Skin of body (tissue), 2 donors: ENCODE data around the gene TTC39B. TPM values are rescaled to one million over a fixed set of nuclear protein-coding genes. Genes with fewer than 3 reads are reported as not detected.
"Not testable (repeated sequence)": the region's sequence is repeated elsewhere in the genome, so short reads cannot be mapped to it uniquely, and the experiment has no call there.

Source experiments
- DNase-seq: peaks from one replicate; lab custom pipeline; 2025; lab: John Stamatoyannopoulos, UW
- total RNA-seq: library from RNA; depleted of rRNA; stranded (reverse); fragments of >200 nt; gene quantifications from one replicate; pipeline ENCODE4 v1.2.3, GENCODE V29; 2014

TTC39B gene
- total RNA-seq: 22.9 TPM

- DNase-seq: peak; percentile 80
Measured at GRCh38 chr9:15306757-15307522, at the start of gene TTC39B. Gene TTC39B (minus strand): TSS chr9:15307216. CDS start chr9:15307125, 91 bp downstream.

GRCh38 chr9:15355669-15356068 lies 48.7 kb upstream of the TTC39B start:
- no peak for DNase-seq

- no peak for DNase-seq
Measured at GRCh38 chr9:15354713-15355112, 47.7 kb upstream of the TTC39B start.

- no peak for DNase-seq
Measured at GRCh38 chr9:15353892-15354291, 46.9 kb upstream of the TTC39B start.

- no peak for DNase-seq
Measured at GRCh38 chr9:15352306-15352705, 45.3 kb upstream of the TTC39B start.

GRCh38 chr9:15349892-15350761 lies 43.1 kb upstream of the TTC39B start:
- no peak for DNase-seq

GRCh38 chr9:15346837-15347236 lies 39.8 kb upstream of the TTC39B start:
- DNase-seq: no peak

GRCh38 chr9:15344191-15344590 lies 37.2 kb upstream of the TTC39B start:
- DNase-seq: no peak

GRCh38 chr9:15333376-15333881 lies 26.4 kb upstream of the TTC39B start:
- no peak for DNase-seq

- no peak for DNase-seq
Measured at GRCh38 chr9:15332939-15333338, 25.9 kb upstream of the TTC39B start.

- no peak for DNase-seq
Measured at GRCh38 chr9:15329539-15330109, 22.6 kb upstream of the TTC39B start.

GRCh38 chr9:15328946-15329345 lies 21.9 kb upstream of the TTC39B start:
- no peak for DNase-seq

- DNase-seq: not testable (repeated sequence)
Measured at GRCh38 chr9:15322695-15323094, 15.7 kb upstream of the TTC39B start.

- not testable (repeated sequence) for DNase-seq
Measured at GRCh38 chr9:15319661-15320060, 12.6 kb upstream of the TTC39B start.

- no peak for DNase-seq
Measured at GRCh38 chr9:15317836-15318235, 10.8 kb upstream of the TTC39B start.

GRCh38 chr9:15311607-15312006 lies 4.6 kb upstream of the TTC39B start:
- DNase-seq: no peak

- DNase-seq: no peak
Measured at GRCh38 chr9:15310107-15310850, 3.3 kb upstream of the TTC39B start.

GRCh38 chr9:15308511-15308910 lies 1.5 kb upstream of the TTC39B start:
- no peak for DNase-seq

- no peak for DNase-seq
Measured at GRCh38 chr9:15307523-15307841, 466 bp upstream of the TTC39B start.

- no peak for DNase-seq
Measured at GRCh38 chr9:15306068-15306756, 804 bp downstream of the TTC39B start.

- DNase-seq: no peak
Measured at GRCh38 chr9:15305470-15305869, 1.5 kb downstream of the TTC39B start.
